ENCODE data around the gene B4GALT3. TPM values are rescaled to one million over a fixed set of nuclear protein-coding genes. Genes with fewer than 3 reads are reported as not detected.

Gene B4GALT3
- total and polyA plus RNA-seq, 9 of the 15 experiments (the other 6 are each of a cell fraction or from before 2014, with no cell fraction given): 31.2 to 103 (median 46.1) TPM

DNA sequence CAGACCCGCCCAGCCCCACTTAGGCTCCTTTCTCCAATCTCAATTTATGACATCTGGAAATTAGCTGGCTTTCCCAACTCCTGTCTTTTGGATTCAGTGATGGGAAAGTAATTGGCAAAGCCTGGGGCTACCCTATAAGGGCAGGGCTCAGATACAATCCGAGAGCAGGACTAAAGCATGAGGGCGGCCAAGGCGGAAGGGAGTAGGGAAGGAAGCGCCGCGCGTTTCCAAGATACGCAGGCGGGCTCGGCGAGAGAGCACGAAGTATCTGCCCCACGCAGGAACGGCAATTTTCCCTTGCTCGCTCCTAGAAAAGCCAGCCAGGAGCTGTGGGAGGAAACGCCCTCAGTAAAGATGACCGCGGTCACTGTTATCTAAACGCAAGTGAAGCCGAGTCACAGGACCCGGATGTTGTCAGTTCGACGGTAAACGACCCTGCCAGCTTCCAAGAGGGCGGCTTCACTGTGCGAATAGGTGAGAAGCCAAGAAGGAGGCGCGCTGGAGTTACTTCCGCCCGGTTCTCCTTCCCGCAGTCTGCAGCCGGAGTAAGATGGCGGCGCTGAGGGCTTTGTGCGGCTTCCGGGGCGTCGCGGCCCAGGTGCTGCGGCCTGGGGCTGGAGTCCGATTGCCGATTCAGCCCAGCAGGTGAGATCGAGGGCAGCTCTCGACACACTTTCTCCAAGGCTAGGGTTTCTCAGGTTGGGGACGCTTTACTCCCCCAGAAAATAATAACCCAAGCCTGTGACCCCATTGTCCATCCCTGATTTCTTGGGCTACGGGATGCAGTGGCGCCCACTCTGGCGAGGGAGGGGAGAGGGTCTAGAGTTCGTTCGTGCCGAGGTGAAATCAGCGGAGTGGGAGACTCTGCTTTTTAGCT, 24.8 kb upstream of the B4GALT3 start, which contains the start of gene NDUFS2 (continued):
- TF ChIP-seq SRSF7 (optimal IDR thresholded peaks at IDR 0.05; ENCODE audit: low read depth, low read length): no peak
- no peak for TF ChIP-seq NFE2 (IDR thresholded peaks at IDR 0.05; ENCODE audit: low read depth)
- no peak for TF ChIP-seq PURB (CRISPR knock-in tag; IDR thresholded peaks at IDR 0.05; ENCODE audit: low read depth)
- no peak for TF ChIP-seq ZNF217 (CRISPR knock-in tag; IDR thresholded peaks at IDR 0.05)
- peak; percentile 97 for TF ChIP-seq NR2C1 (IDR thresholded peaks at IDR 0.05)
- peak; percentile 99 for TF ChIP-seq NR2C1 (tag; IDR thresholded peaks at IDR 0.05)
- peak; percentile 87 for TF ChIP-seq MBD2 (IDR thresholded peaks at IDR 0.05; ENCODE audit: borderline replicate concordance, low read depth)
- TF ChIP-seq ZNF384 (IDR thresholded peaks at IDR 0.05; ENCODE audit: low read depth, low read length): no peak
- no peak for TF ChIP-seq ZNF184 (CRISPR knock-in tag; IDR thresholded peaks at IDR 0.05)
- no peak for TF ChIP-seq PTTG1 (tag; IDR thresholded peaks at IDR 0.05; ENCODE audit: low read depth)
- TF ChIP-seq HNRNPH1 (optimal IDR thresholded peaks at IDR 0.05; ENCODE audit: low read depth, low read length): no peak
- TF ChIP-seq HCFC1 (IDR thresholded peaks at IDR 0.05; ENCODE audit: low read depth, low read length): peak; percentile 96
- peak; percentile 36; the same call in 1 of the 2 replicates for TF ChIP-seq SMAD3 (CRISPR knock-in tag; conservative IDR thresholded peaks at IDR 0.05)
- TF ChIP-seq BACH1 (tag; IDR thresholded peaks at IDR 0.05): peak; percentile 65
- no peak for TF ChIP-seq ZBTB8A (IDR thresholded peaks at IDR 0.05; ENCODE audit: partially characterized antibody)
- TF ChIP-seq SIX5 (IDR thresholded peaks at IDR 0.05; ENCODE audit: borderline replicate concordance in 1 of 2, insufficient read depth in 1 of 2, low read depth in 1 of 2, low read length in 2 of 2): peak; percentile 82 to 88
- TF ChIP-seq, protein P1, sequence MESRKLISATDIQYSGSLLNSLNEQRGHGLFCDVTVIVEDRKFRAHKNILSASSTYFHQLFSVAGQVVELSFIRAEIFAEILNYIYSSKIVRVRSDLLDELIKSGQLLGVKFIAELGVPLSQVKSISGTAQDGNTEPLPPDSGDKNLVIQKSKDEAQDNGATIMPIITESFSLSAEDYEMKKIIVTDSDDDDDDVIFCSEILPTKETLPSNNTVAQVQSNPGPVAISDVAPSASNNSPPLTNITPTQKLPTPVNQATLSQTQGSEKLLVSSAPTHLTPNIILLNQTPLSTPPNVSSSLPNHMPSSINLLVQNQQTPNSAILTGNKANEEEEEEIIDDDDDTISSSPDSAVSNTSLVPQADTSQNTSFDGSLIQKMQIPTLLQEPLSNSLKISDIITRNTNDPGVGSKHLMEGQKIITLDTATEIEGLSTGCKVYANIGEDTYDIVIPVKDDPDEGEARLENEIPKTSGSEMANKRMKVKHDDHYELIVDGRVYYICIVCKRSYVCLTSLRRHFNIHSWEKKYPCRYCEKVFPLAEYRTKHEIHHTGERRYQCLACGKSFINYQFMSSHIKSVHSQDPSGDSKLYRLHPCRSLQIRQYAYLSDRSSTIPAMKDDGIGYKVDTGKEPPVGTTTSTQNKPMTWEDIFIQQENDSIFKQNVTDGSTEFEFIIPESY (CRISPR knock-in tag; IDR thresholded peaks at IDR 0.05): no peak
- TF ChIP-seq TARDBP (IDR thresholded peaks at IDR 0.05): peak; percentile 23; the same call in 1 of the 2 replicates
- TF ChIP-seq, protein P2, sequence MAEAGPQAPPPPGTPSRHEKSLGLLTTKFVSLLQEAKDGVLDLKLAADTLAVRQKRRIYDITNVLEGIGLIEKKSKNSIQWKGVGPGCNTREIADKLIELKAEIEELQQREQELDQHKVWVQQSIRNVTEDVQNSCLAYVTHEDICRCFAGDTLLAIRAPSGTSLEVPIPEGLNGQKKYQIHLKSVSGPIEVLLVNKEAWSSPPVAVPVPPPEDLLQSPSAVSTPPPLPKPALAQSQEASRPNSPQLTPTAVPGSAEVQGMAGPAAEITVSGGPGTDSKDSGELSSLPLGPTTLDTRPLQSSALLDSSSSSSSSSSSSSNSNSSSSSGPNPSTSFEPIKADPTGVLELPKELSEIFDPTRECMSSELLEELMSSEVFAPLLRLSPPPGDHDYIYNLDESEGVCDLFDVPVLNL (CRISPR knock-in tag; IDR thresholded peaks at IDR 0.05; ENCODE audit: low read depth): no peak
- no peak for TF ChIP-seq NR3C1 (CRISPR knock-in tag; IDR thresholded peaks at IDR 0.05)
- TF ChIP-seq, protein P3, sequence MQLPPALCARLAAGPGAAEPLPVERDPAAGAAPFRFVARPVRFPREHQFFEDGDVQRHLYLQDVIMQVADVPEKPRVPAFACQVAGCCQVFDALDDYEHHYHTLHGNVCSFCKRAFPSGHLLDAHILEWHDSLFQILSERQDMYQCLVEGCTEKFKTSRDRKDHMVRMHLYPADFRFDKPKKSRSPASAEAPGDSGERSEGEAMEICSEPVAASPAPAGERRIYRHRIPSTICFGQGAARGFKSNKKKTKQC (CRISPR knock-in tag; IDR thresholded peaks at IDR 0.05): peak; percentile 49
- TF ChIP-seq, protein P4, sequence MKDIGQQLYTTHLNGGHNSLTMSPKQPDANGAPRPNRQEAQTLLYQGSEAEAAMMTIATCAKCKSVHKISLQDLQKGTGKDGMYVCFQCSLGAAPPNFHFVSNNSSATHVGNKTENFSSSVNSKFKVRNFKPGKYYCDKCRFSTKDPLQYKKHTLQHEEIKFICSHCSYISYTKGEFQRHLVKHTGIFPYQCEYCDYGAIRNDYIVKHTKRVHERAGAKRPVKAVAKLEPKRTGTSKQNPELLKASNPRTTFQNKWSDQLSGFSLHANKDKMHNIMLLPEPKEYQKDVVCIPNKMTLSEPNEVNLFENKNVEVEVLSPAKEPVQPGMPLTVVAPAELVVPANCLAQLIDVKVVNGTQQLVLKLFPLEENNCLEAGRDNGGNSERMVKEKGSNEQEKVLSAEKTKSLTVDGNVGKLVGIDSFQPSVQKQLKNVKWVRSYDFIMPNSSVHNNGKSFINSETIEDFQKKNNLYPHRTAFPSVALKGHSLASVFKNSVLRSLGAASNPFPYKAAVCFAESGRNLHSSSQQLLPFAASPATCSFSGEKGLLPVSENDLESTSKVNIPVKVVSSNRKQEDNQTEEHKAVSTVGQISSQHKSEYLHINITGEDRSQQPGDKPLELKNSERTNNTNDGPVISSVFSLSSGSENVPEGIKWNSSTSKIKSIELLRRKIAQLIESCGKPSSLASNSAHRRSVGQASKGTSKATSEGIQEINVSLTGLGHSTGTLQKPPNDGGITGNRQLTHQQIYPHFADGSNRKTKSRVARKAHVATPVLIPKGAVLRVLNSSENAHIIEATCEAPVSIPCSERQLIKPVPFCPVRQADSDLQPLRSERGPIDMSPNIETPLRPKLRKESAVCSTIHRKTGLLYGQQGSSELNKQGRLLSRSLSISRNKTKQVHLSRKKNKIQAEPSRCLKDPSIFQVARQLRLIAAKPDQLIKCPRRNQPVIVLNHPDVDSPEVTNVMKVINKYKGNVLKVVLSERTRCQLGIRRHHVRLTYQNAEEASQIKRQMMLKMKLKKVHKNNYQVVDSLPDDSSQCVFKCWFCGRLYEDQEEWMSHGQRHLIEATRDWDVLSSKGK (CRISPR knock-in tag; IDR thresholded peaks at IDR 0.05): no peak

Data from K562 (cell line).